Stimulated activated naive CD8-positive, alpha-beta T cell treated with anti-CD3 and anti-CD28 coated beads, Interleukin-15, amount 100 ng/mL, for 72 hours (primary cell): ENCODE data around the gene CDH12.
"Not testable (repeated sequence)": the region's sequence is repeated elsewhere in the genome, so short reads cannot be mapped to it uniquely, and the experiment has no call there.

Experiments used
- ATAC-seq: fragments of 150-1000 bp; cut with Tn5 transposase; 2 replicates; pipeline ENCODE4 v1.10.0; 2021; ENCODE audit warnings: mild to moderate bottlenecking, moderate library complexity
- DNase-seq, 2 donors: peaks; one replicate each; pipeline ENCODE4 v3.0.0; 2021 to 2022
- H3K27ac Mint-ChIP-seq, 2 donors: one replicate each; pipeline ENCODE4 v1.8.0; 2022; ENCODE audit warnings: mild to moderate bottlenecking in 2 of 2, mixed read lengths in 2 of 2, moderate library complexity in 2 of 2
- H3K27me3 Mint-ChIP-seq: one replicate; pipeline ENCODE4 v1.8.0; 2022; ENCODE audit warnings: mixed read lengths
- H3K4me1 Mint-ChIP-seq: one replicate; pipeline ENCODE4 v1.8.0; 2022; ENCODE audit warnings: mild to moderate bottlenecking, mixed read lengths
- H3K4me3 Mint-ChIP-seq, 2 donors: one replicate each; pipeline ENCODE4 v1.8.0; 2022; ENCODE audit warnings: mild to moderate bottlenecking in 2 of 2, mixed read lengths in 2 of 2, moderate library complexity in 1 of 2
- H3K9me3 Mint-ChIP-seq, 2 donors: one replicate each; pipeline ENCODE4 v1.8.0; 2022; ENCODE audit warnings: mixed read lengths in 2 of 2

The CDH12 gene

DNA sequence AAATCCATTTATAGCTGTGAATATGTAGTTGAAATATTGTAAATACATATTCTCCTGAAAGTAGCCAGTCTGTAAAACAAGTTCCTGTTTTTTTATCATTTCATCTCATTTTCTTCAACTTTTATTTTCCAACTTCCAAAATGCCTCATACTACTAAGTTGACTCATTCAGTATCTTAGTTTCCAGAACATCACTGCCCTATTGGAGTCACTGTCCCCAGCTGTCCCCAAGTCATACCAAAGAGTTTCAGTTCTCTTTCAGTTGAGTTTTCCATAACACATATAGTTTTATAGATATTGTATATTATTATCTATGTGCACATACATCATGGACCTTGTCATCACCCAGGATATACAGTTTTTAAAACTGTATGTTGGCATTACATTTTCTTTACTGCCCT lies 261.7 kb downstream of the CDH12 start:
- Mint-ChIP-seq H3K4me3 (no peak overlapping the region), H3K27me3 (no peaks in the 10 kb centered on the region), H3K4me1 (no peaks in the 10 kb centered on the region)

DNA sequence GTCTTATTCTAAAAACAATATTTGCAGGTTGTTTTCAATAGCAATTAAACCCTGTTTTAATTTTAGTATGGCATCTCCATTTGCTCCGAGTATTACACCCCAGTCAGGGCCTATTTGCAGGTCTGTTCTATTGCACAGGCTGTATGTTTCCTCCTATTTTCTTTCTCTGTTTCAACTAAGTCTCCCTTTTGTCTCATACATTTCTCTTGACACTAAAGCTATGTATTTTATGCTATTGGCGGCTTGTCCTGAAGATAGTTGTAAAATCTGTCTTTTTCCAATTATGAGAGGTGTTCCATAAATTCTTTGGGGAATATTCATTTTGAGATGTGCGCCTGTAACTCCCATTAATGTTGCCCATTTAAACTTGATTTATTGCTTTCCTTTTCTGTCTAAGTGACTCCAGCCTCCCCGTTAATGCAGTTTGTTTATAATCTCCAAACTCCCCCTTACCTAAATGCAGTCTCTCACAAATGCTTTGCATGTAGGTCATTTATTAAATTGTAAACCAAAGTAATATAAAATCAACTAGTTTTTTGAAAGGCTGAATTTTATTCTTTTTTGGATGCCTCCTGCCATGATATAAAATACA lies 262.4 kb downstream of the CDH12 start:
- Mint-ChIP-seq H3K4me3 (no peak overlapping the region), H3K27ac (no peak overlapping the region), H3K27me3 (no peaks in the 10 kb centered on the region), H3K4me1 (no peaks in the 10 kb centered on the region), H3K9me3 (peaks cover 0 to 17% of the 10 kb centered on the region in 2 donors)
- ATAC-seq (no peak), DNase-seq (no peak)

More for the DNA sequence above, 261.7 kb downstream of the CDH12 start:
- Mint-ChIP-seq H3K9me3 (peaks cover 0 to 17% of the 10 kb centered on the region in 2 donors), H3K27ac (no peak overlapping the region)
- ATAC-seq: no peak
- DNase-seq: no peak

- Mint-ChIP-seq H3K4me1 (no peaks in the 10 kb centered on the region), H3K27me3 (no peaks in the 10 kb centered on the region), H3K9me3 (peaks cover 0 to 16% of the 10 kb centered on the region in 2 donors), H3K4me3 (no peak overlapping the region), H3K27ac (no peak overlapping the region)
- DNase-seq: no peak
- ATAC-seq: no peak
These were observed 275.4 kb downstream of the CDH12 start for GRCh38 chr5:22577711-22578110.

DNA sequence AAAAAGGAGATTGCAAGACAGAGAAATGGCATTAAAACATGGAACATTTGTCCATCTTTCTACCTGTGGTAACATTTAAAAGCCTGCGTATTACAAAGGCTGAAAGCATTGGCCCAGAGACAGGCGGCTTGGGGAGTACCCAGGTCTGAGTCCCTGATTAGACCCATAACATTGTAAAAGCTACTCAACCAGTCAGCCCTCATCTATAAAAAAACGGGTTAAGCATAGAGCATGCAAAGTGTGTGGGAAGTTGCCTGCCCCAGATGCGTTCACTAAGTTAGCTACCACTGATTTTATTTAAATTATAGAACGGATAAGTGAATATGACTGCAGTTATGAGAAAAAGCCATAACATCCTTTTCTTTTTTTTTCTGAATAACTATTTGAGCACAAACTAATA lies 276.1 kb downstream of the CDH12 start:
- no peaks in the 10 kb centered on the region for H3K27me3 Mint-ChIP-seq
- ATAC-seq (no peak), DNase-seq (no peak)
- no peak overlapping the region for H3K27ac Mint-ChIP-seq
- H3K9me3 Mint-ChIP-seq: peaks cover 0 to 16% of the 10 kb centered on the region in 2 donors
- no peaks in the 10 kb centered on the region for H3K4me1 Mint-ChIP-seq
- H3K4me3 Mint-ChIP-seq: no peak overlapping the region

DNA sequence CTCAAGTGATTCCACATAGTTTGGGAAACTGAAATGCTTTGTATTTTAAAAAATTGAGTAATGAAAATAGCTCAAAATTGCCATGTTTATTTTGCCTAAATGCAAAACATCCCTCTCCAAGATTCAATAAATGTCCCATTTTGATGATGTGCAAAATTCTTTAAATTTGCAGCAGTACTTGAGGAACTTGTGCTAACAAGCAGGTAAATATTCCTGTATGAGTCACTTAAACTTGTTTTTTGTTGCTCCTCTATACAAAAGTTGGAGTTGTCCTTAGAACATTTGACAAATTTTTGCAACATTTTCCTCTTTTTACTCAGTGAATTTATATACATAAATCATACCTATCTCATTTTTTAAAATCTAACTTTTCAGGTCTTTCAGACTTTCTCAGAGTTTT lies 280.2 kb downstream of the CDH12 start:
- ATAC-seq (no peak), DNase-seq (no peak)
- H3K27ac Mint-ChIP-seq: no peak overlapping the region
- no peaks in the 10 kb centered on the region for H3K27me3 Mint-ChIP-seq
- no peaks in the 10 kb centered on the region for H3K4me1 Mint-ChIP-seq
- H3K9me3 Mint-ChIP-seq: peaks cover 7 to 24% of the 10 kb centered on the region in 2 donors
- no peak overlapping the region for H3K4me3 Mint-ChIP-seq

DNA sequence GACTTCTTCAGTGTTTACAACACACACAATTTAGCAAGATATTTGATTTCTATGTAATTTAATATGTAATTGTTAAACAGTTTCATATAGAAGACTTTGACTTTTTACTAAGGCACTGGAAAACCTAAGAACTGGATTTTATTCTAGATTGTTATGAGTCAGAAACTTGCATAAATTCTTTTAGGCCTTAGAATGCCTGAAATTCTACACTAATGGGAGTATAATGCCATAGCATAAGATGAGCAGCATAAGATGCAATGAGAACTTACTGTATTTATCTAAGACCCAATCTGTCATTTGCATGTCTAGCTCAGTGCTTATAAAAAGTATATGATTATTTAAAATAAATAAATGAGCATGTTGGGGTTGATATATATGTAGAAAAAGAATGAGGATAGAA lies 285.2 kb downstream of the CDH12 start:
- Mint-ChIP-seq H3K9me3 (peaks cover 7 to 8% of the 10 kb centered on the region in 2 donors), H3K27ac (no peak overlapping the region), H3K4me1 (no peaks in the 10 kb centered on the region), H3K27me3 (no peaks in the 10 kb centered on the region), H3K4me3 (no peak overlapping the region)
- no peak for DNase-seq
- ATAC-seq: no peak

DNA sequence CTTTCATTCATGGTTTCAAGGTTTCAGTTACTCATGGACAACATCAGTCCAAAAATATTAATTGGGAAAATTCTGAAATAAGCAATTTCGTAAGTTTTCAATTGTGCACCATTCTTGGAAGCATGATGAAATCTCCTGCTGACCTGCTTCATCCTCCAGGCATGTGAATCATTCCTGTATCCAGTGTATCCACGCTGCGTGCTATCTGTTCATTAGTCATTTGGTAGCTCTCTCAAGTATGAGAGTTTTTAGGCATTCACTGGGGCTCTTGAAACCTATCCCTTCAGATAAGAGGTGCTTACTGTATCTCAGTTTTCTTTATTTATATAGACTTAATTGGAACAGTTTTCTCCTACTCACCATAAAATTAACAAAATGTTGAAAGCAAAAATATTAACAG lies 293.0 kb downstream of the CDH12 start:
- Mint-ChIP-seq H3K9me3 (peaks cover 7 to 16% of the 10 kb centered on the region in 2 donors), H3K4me3 (no peak overlapping the region), H3K27me3 (no peaks in the 10 kb centered on the region), H3K27ac (no peak overlapping the region), H3K4me1 (no peaks in the 10 kb centered on the region)
- DNase-seq (no peak), ATAC-seq (no peak)

DNA sequence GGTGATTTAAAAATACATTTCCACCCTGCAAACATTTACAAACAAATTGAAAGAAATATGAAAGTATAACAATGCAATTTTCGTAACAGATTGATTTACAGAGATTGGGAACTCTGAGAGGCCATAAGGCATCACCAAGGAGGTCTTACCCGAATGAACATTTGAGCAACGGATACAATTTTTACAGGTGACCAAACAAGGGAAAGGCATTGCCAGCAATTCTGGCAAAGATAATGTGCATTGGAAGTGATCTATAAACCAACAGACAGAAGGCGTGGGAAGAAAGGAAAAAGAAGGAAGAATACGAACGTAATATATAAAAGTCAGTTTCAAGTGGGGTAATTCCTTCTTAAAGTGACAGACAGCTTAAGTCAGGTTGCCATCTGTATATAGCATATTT lies 295.9 kb downstream of the CDH12 start:
- ATAC-seq (no peak), DNase-seq (no peak)
- Mint-ChIP-seq H3K27me3 (no peaks in the 10 kb centered on the region), H3K27ac (no peak overlapping the region), H3K9me3 (peaks cover 7 to 16% of the 10 kb centered on the region in 2 donors), H3K4me3 (no peak overlapping the region), H3K4me1 (no peaks in the 10 kb centered on the region)

GRCh38 chr5:22554475-22554874 lies 298.7 kb downstream of the CDH12 start:
- Mint-ChIP-seq H3K9me3 (peaks cover 22 to 30% of the 10 kb centered on the region in 2 donors), H3K4me1 (no peaks in the 10 kb centered on the region), H3K27me3 (no peaks in the 10 kb centered on the region), H3K27ac (no peak overlapping the region), H3K4me3 (no peak overlapping the region)
- ATAC-seq (no peak), DNase-seq (no peak)

DNA sequence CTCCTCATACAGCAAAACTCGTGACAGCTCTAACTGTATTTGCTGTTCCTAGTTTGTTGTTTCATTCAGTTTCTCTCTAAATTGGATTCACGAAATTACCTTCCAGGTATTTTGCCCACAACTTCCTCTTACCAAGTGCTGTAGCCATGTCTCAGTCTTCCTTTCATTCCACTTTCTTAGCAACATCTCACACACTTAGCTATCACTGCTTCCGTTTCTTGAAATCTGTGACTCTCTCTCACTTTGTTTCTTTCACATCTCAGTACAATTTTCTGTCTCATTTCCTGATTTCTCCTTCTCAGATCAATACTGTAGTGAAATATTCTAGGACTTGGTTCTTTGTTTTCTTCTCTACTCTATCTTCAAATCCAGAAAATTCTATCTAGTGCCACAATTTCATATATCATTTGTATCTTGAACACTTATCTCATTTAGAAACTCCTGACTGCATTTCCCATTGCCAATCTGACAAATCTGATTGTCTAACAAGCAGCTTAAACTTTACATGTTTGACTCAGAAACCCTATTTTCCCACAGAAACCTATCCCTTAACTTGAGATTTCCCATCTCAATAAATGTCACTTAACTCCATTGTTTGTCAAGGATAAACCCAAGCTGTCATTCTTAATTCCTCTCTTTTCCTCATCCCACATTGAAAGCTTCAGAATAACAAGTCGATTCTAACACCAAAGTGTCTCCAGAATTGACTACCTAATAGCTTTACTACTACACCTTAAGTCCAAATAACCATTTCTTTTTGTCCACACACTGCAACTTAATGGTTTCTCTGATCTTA lies 303.1 kb downstream of the CDH12 start:
- H3K4me3 Mint-ChIP-seq: no peak overlapping the region
- ATAC-seq: no peak
- peaks cover 14 to 16% of the 10 kb centered on the region in 2 donors for H3K9me3 Mint-ChIP-seq
- H3K27me3 Mint-ChIP-seq: no peaks in the 10 kb centered on the region
- H3K4me1 Mint-ChIP-seq: no peaks in the 10 kb centered on the region
- H3K27ac Mint-ChIP-seq: no peak overlapping the region
- DNase-seq: no peak

GRCh38 chr5:22542340-22542739 lies 310.8 kb downstream of the CDH12 start:
- H3K4me3 Mint-ChIP-seq: no peak overlapping the region
- DNase-seq (no peak), ATAC-seq (no peak)
- H3K27ac Mint-ChIP-seq: no peak overlapping the region
- no peaks in the 10 kb centered on the region for H3K27me3 Mint-ChIP-seq
- H3K4me1 Mint-ChIP-seq: no peaks in the 10 kb centered on the region
- H3K9me3 Mint-ChIP-seq: peaks cover 9 to 19% of the 10 kb centered on the region in 2 donors

DNA sequence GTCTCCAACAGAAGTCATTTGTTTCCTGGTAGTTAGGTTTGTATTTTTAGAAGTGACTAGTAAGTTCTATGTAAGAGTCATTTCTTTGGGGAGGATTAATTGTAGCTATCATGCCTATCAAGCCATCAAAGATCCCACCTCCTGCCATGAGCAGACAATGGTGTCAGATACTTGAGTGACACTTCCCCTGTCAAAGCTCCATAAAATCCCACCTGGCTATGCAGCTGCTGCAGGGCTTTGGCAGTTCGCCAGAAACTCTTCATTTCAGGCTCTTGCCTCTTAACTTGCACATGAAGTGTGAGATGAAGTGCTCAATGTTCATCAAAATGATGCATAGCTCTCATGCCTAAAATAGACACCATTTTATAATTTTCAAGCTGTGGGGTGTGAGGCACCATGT lies 312.1 kb downstream of the CDH12 start:
- Mint-ChIP-seq H3K4me1 (no peaks in the 10 kb centered on the region), H3K27ac (no peak overlapping the region), H3K9me3 (peaks cover 9 to 22% of the 10 kb centered on the region in 2 donors), H3K27me3 (no peaks in the 10 kb centered on the region), H3K4me3 (no peak overlapping the region)
- ATAC-seq (no peak), DNase-seq (no peak)

- H3K27ac Mint-ChIP-seq: no peak overlapping the region
- peaks cover 9 to 22% of the 10 kb centered on the region in 2 donors for H3K9me3 Mint-ChIP-seq
- no peaks in the 10 kb centered on the region for H3K27me3 Mint-ChIP-seq
- DNase-seq (no peak), ATAC-seq (no peak)
- no peaks in the 10 kb centered on the region for H3K4me1 Mint-ChIP-seq
- no peak overlapping the region for H3K4me3 Mint-ChIP-seq
These were observed 313.4 kb downstream of the CDH12 start for GRCh38 chr5:22539762-22540161.

DNA sequence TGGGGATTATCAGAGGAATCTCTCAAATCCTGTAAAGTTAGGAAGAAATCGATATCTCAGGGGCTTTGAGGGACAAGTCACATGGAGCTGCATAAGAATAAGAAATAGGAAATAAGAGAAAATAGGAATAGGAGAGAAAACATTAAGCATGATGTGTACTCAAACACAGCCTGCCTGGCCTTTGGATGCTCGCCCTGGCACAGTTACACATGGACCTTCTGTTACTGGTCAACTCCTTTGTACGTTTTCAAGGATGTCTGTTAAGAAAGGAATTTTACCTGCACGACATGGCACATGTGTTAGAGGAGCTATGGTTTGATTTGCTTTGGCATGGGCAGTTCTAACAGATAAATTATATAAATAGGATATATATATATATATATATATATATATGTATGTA lies 321.2 kb downstream of the CDH12 start:
- Mint-ChIP-seq H3K4me1 (no peaks in the 10 kb centered on the region), H3K9me3 (peaks cover 0 to 14% of the 10 kb centered on the region in 2 donors), H3K4me3 (no peak overlapping the region), H3K27me3 (no peaks in the 10 kb centered on the region), H3K27ac (no peak overlapping the region)
- ATAC-seq (no peak), DNase-seq (no peak)

DNA sequence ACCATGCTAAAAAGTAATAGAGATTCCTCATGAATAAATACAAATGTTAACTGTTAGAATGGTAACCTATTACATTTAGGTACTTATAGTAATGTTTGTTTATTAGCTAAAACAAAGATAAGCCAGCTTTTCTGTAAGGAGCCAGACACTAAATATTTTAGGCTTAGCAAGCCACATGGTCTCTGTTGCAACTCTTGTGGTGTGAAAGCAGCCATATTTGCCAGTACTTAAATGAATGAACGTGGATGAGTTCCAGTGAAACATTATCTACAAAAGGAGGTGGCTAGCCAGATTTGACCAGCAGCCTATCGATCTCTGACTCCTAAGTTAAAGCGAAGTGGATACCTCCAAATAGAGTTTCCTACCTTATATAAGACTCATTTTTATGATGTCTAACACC lies 331.6 kb downstream of the CDH12 start:
- no peak for DNase-seq
- Mint-ChIP-seq H3K27ac (no peak overlapping the region), H3K4me1 (no peaks in the 10 kb centered on the region), H3K4me3 (no peak overlapping the region), H3K9me3 (peaks cover 12 to 15% of the 10 kb centered on the region in 2 donors), H3K27me3 (no peaks in the 10 kb centered on the region)
- no peak for ATAC-seq

GRCh38 chr5:22516497-22516896 lies 336.6 kb downstream of the CDH12 start:
- not testable (repeated sequence) for H3K4me3 Mint-ChIP-seq, H3K27me3 Mint-ChIP-seq, DNase-seq, H3K27ac Mint-ChIP-seq, H3K4me1 Mint-ChIP-seq, H3K9me3 Mint-ChIP-seq, ATAC-seq
